SK-N-SH (cell line): ENCODE measurements around the gene HEXD. TPM values are rescaled to one million over a fixed set of nuclear protein-coding genes. Genes with fewer than 3 reads are reported as not detected.

Source experiments
- CTCF ChIA-PET: fragments of 300-600, 350-600 bp; formaldehyde crosslinking; extraction: SDS; loops from one replicate; lab custom pipeline; 2021; lab: Yijun Ruan, JAX
- POLR2A ChIA-PET: fragments of 350-600 bp; sonication (Branson Sonifier 250); formaldehyde crosslinking; extraction: SDS; loops from one replicate; lab custom pipeline; 2020; ENCODE audit warnings: antibody characterized with exemption, inconsistent platforms; lab: Yijun Ruan, JAX
- DNase-seq: peaks from one replicate; pipeline ENCODE4 v3.0.0; 2012
- H2AFZ ChIP-seq: fragments of 200-600 bp; sonication (generic); 2 replicates; pipeline ENCODE4 v1.8.1; 2016; ENCODE audit warnings: antibody characterized with exemption, mild to moderate bottlenecking, low read depth
- H3F3A ChIP-seq: fragments of 200-600 bp; sonication (generic); replicated peaks from 2 replicates; pipeline ENCODE3; 2016; ENCODE audit warnings: antibody characterized with exemption, mild to moderate bottlenecking; ENCODE audit not compliant: insufficient read depth
- H3K27ac ChIP-seq, 2 experiments: fragments of 200-500 bp in 1 of 2; fragments of 200-600 bp in 1 of 2; sonication (Bioruptor generic) in 1 of 2; sonication (generic), shearing (Covaris generic) in 1 of 2; 2 replicates each; pipeline versions ENCODE4 v1.5.1 to v1.6.1; 2014 to 2016; ENCODE audit warnings: low read depth in 2 of 2, inconsistent platforms in 1 of 2, low read length in 1 of 2, mild to moderate bottlenecking in 1 of 2, mixed read lengths in 1 of 2
- H3K27me3 ChIP-seq: fragments of 200-600 bp; sonication (generic), shearing (Covaris generic); 2 replicates; pipeline ENCODE4 v1.6.1; 2016; ENCODE audit warnings: mixed run types; ENCODE audit not compliant: insufficient read depth
- H3K36me3 ChIP-seq, 2 experiments: fragments of 200-500 bp in 1 of 2; fragments of 200-600 bp in 1 of 2; sonication (Bioruptor generic) in 1 of 2; sonication (generic) in 1 of 2; replicated peaks in 1 of 2; 2 replicates each; pipeline versions ENCODE3 to v1.5.1; 2014 to 2016; ENCODE audit warnings: low read length in 1 of 2, mild to moderate bottlenecking in 1 of 2; ENCODE audit not compliant: insufficient read depth in 2 of 2, control insufficient read depth in 1 of 2
- H3K4me1 ChIP-seq, 2 experiments: fragments of 200-500 bp in 1 of 2; fragments of 200-600 bp in 1 of 2; sonication (Bioruptor generic) in 1 of 2; sonication (generic), shearing (Covaris generic) in 1 of 2; 2 replicates each; pipeline versions ENCODE4 v1.5.1 to v1.6.1; 2014 to 2016; ENCODE audit warnings: low read depth in 1 of 2, low read length in 1 of 2, mixed run types in 1 of 2; ENCODE audit not compliant: insufficient read depth in 2 of 2, control insufficient read depth in 1 of 2
- H3K4me2 ChIP-seq: fragments of 200-600 bp; sonication (generic), shearing (Covaris generic); 2 replicates; pipeline ENCODE4 v1.6.1; 2017; ENCODE audit warnings: mixed run types
- H3K4me3 ChIP-seq, 2 experiments: fragments of 200-500 bp in 1 of 2; fragments of 200-600 bp in 1 of 2; sonication (Bioruptor generic) in 1 of 2; sonication (generic), shearing (Covaris generic) in 1 of 2; 2 replicates each; pipeline versions ENCODE4 v1.5.1 to v1.8.1; 2014 to 2016; ENCODE audit warnings: low read depth in 2 of 2, inconsistent platforms in 1 of 2, low read length in 1 of 2, mild to moderate bottlenecking in 1 of 2, mixed read lengths in 1 of 2, moderate library complexity in 1 of 2
- H3K79me2 ChIP-seq: fragments of 200-600 bp; sonication (generic); 2 replicates; pipeline ENCODE4 v1.8.1; 2017; ENCODE audit warnings: mild to moderate bottlenecking; ENCODE audit not compliant: insufficient read depth
- H3K9ac ChIP-seq: fragments of 200-600 bp; sonication (generic); 2 replicates; pipeline ENCODE4 v1.6.1; 2017; ENCODE audit warnings: mixed run types
- H3K9me2 ChIP-seq: fragments of 200-600 bp; sonication (generic); 2 replicates; pipeline ENCODE4 v1.6.1; 2017; ENCODE audit warnings: mixed run types
- H3K9me3 ChIP-seq: fragments of 200-600 bp; sonication (generic); 2 replicates; pipeline ENCODE4 v1.6.1; 2017; ENCODE audit warnings: mixed run types, mild to moderate bottlenecking, moderate library complexity
- H4K20me1 ChIP-seq: fragments of 200-600 bp; sonication (generic); 2 replicates; pipeline ENCODE4 v1.6.1; 2017; ENCODE audit warnings: mild to moderate bottlenecking, mixed run types; ENCODE audit not compliant: insufficient read depth
- FOXJ3 ChIP-seq: sonication (generic); formaldehyde crosslinking; IDR thresholded peaks from 2 replicates; pipeline ENCODE4 v1.5.1; 2020; ENCODE audit warnings: mild to moderate bottlenecking, missing genetic modification reagents
- GABPA ChIP-seq: IDR thresholded peaks from 2 replicates; pipeline ENCODE4 v1.4.0; 2012; ENCODE audit warnings: low read depth, mild to moderate bottlenecking
- NFIC ChIP-seq: IDR thresholded peaks from 2 replicates; pipeline ENCODE4 v1.4.0; 2012; ENCODE audit warnings: borderline replicate concordance
- NRF1 ChIP-seq: IDR thresholded peaks from 2 replicates; pipeline ENCODE4 v1.6.1; 2012; ENCODE audit warnings: low read depth, mild to moderate bottlenecking, low read length
- SMC3 ChIP-seq: IDR thresholded peaks from 2 replicates; pipeline ENCODE4 v1.6.1; 2012; ENCODE audit warnings: low read depth, low read length, improper control_type of control experiment
- TEAD4 ChIP-seq: IDR thresholded peaks from 2 replicates; pipeline ENCODE4 v1.4.0; 2012; ENCODE audit warnings: mild to moderate bottlenecking, borderline replicate concordance; ENCODE audit not compliant: insufficient read depth
- YY1 ChIP-seq: IDR thresholded peaks from 2 replicates; pipeline ENCODE4 v1.4.0; 2012; ENCODE audit warnings: low read depth, mild to moderate bottlenecking
- WGBS: methylation state at CpG from one replicate; pipeline ENCODE4 v1.1.6; 2017; ENCODE audit warnings: low lambda C conversion rate; 5-methylcytosine and 5-hydroxymethylcytosine counted together
- polyA plus RNA-seq, 3 experiments: library from polyadenylated mRNA; depleted of rRNA; stranded (reverse); fragments of >200 nt; gene quantifications; 2 replicates each; pipeline ENCODE4 v1.2.3, GENCODE V29; 2012
- TF ChIP-seq, protein P1 (sequence below): fragments of 150-350 bp; IDR thresholded peaks from 2 replicates; pipeline ENCODE4 v1.6.1; 2017; ENCODE audit warnings: antibody characterized with exemption, low read length, low read depth, borderline replicate concordance
- TF ChIP-seq, protein P2 (sequence below): fragments of 200-600 bp; sonication (generic); IDR thresholded peaks from 2 replicates; pipeline ENCODE4 v1.6.1; 2017; ENCODE audit warnings: antibody characterized with exemption, mild to moderate bottlenecking, moderate library complexity
- TF ChIP-seq, protein P3 (sequence below): IDR thresholded peaks from 2 replicates; pipeline ENCODE4; 2012

Gene HEXD
- polyA plus RNA-seq, 1 of the 3 experiments (the other 2 are of a cell fraction), result 38.8 TPM

DNA sequence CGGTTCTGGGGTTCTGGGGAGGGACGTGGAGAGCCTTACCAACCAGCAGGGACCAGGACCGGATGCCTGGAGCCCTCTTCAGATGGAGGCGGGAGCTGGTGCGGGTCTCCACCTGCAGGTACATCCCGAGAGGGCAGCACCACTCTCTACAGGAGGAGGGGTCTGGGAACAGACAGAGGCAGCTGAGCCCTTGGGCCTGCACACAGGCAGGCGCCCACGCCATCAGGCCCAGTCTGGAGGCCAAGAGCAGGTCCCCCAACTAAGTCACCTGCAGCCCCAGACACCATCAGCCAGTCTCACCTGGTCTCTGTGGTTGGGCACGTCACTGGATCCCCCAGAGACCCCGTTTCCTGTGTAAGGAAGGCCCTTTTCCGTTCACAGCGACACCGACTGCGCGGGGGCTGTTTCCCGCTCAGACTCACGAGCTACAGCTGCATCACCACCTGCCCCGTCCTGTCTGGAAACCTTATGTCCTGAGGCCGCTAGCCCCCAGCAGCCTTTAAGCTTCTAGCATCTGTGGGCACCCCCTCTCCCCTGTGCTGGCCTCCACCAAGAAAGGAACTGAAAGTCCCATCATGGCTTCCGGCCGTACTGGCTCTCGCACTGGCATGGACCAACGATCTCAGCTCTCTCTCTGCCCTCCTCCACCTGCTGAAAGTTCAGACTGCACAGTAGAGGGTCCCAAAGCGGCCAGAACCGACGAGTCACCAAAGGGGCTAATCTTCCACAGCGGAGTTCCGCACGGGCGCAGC, 31.2 kb downstream of the HEXD start:
- 0 out of 2 replicates have a peak, but pooled peaks have one; percentile 18 for TF ChIP-seq YY1
- TF ChIP-seq TEAD4, result no peak
- TF ChIP-seq, all 33 proteins: peak for 1
- Histone ChIP-seq H2AFZ (no peak overlapping the region; the same call in 1 of the 2 replicates), H4K20me1 (peaks cover 5% of the 10 kb centered on the region), H3F3A (peaks cover 6% of the 10 kb centered on the region), H3K4me2 (peak overlapping the region; percentile 96), H3K4me3 (peak overlapping the region; percentile 76 to 95), H3K27me3 (no peaks in the 10 kb centered on the region), H3K79me2 (peaks cover 43% of the 10 kb centered on the region), H3K27ac (peak overlapping the region in 1 of 2 experiments; percentile 5; a peak in 1 of 4 replicates), H3K36me3 (peaks cover 0 to 23% of the 10 kb centered on the region in 2 experiments), H3K9me3 (no peaks in the 10 kb centered on the region), H3K9me2 (no peaks in the 10 kb centered on the region), H3K4me1 (peaks cover 8 to 38% of the 10 kb centered on the region in 2 experiments; a peak in 2 of 4 replicates), H3K9ac (peak overlapping the region; percentile 94; the same call in 1 of the 2 replicates)
- ChIA-PET CTCF (no interaction called here), POLR2A (no interaction called here)
- 93% methylated on average over 27 of the region's 30 CpGs for WGBS
- peak; percentile 52 for DNase-seq

DNA sequence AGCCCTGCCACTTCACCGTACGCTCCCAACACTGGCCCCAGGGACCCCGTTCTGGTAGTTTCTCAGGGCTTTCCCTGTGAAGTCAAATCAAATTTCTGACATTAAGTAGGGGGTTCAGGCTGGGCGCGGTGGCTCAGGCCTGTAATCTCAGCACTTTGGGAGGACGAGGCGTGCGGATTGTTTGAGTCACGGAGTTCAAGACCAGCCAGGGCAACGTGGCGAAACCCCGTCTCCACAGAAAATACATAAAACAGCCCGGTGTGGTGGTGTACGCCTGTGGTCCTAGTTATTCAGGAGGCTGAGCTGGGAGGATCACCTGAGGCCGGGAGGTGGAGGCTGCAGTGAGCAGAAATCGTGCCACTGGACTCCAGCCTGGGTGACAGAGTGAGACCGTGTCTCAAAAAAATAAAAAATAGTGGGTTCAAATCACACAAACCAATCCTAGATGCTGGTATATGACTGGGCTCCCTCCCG, 31.8 kb downstream of the HEXD start:
- Histone ChIP-seq H4K20me1 (peaks cover 5% of the 10 kb centered on the region), H3K4me2 (peak overlapping the region; percentile 96), H3F3A (peaks cover 6% of the 10 kb centered on the region), H3K9ac (peak overlapping the region; percentile 94), H3K36me3 (peaks cover 0 to 17% of the 10 kb centered on the region in 2 experiments), H3K4me3 (peak overlapping the region; percentile 76 to 95), H3K4me1 (peaks cover 8 to 34% of the 10 kb centered on the region in 2 experiments; a peak in 2 of 4 replicates), H3K27ac (peak overlapping the region; percentile 65 to 88; a peak in 3 of 4 replicates), H3K79me2 (peaks cover 38% of the 10 kb centered on the region), H3K27me3 (no peaks in the 10 kb centered on the region), H3K9me2 (no peaks in the 10 kb centered on the region), H2AFZ (peak overlapping the region; percentile 75), H3K9me3 (no peaks in the 10 kb centered on the region)
- ChIA-PET POLR2A (no interaction called here), CTCF (no interaction called here)
- TF ChIP-seq TEAD4 (no peak), NFIC (no peak), YY1 (0 out of 2 replicates have a peak, but pooled peaks have one; percentile 4), NRF1 (no peak), FOXJ3 (no peak)
- WGBS, result 43% methylated on average over 18 of the region's 18 CpGs
- DNase-seq, result no peak

DNA sequence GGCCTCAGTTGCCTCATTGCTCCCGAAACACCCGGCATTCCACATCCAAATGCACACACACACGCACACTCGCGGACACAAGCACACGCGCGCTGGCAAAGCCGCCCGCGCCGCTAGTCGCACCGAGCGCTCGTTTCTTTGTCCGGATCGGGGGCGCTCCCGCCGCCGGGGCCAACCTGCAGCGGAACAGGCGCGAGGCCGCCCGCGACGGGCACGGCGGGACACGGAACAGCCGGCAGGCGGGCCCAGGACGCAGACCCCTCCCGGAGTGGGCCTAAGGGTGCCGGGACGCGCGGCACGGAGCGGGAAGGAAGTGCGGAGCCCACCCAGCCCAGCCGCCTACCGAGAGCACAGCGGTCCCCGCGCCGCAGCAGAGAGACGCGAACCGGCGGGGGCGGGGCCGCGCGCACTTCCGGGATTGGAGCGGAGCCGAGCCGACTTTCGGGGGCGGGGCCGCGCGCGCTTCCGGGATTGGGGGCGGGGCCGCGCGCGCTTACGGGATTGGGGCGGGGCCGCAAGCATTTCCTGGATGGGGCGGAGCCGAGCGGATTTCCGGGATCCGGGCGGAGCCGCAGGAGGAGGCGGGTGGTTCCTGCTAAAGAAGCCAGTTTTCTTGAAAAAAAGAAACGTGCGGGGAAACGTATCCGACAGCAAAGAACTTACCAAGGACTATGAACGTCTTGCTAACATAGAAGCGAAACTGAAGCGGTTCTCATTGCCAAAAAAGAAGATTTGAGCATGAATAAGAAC, 32.4 kb downstream of the HEXD start, which contains the start of gene CYBC1:
Gene CYBC1 (minus strand): TSS at position 396 of the 750 bp plus-strand sequence. CDS start 1,498 bp downstream, outside the sequence.
- Histone ChIP-seq H3K27ac (peak within 1 kb of the TSS; percentile 80 to 96), H4K20me1 (peaks cover 5% of the 10 kb centered on the region), H3K4me2 (peak within 1 kb of the TSS; percentile 96), H3F3A (peaks cover 6% of the 10 kb centered on the region), H3K9ac (peak within 1 kb of the TSS; percentile 94), H3K27me3 (no peaks in the 10 kb centered on the region), H3K9me3 (no peaks in the 10 kb centered on the region), H3K9me2 (no peaks in the 10 kb centered on the region), H2AFZ (peak within 1 kb of the TSS; percentile 85), H3K4me1 (peaks cover 8 to 28% of the 10 kb centered on the region in 2 experiments; a peak in 2 of 4 replicates), H3K4me3 (peak within 1 kb of the TSS; percentile 76 to 95), H3K36me3 (peaks cover 0 to 11% of the 10 kb centered on the region in 2 experiments), H3K79me2 (peaks cover 35% of the 10 kb centered on the region)
- 1% methylated on average over 67 of the region's 91 CpGs for WGBS
- CTCF ChIA-PET, result interaction anchor here (0.7 to 1.3 kb wide), 2 partner anchors 42 to 44 kb away, joined by 3 to 4 read pairs; no protein-coding TSS in a partner anchor
- DNase-seq, result peak; percentile 99
- POLR2A ChIA-PET, result interaction anchor here (0.8 kb wide), 1 partner anchor 31 kb away, joined by 6 read pairs; no protein-coding TSS in a partner anchor
- TF ChIP-seq, protein P1, sequence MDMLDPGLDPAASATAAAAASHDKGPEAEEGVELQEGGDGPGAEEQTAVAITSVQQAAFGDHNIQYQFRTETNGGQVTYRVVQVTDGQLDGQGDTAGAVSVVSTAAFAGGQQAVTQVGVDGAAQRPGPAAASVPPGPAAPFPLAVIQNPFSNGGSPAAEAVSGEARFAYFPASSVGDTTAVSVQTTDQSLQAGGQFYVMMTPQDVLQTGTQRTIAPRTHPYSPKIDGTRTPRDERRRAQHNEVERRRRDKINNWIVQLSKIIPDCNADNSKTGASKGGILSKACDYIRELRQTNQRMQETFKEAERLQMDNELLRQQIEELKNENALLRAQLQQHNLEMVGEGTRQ, result no peak
- TF ChIP-seq, protein P2, sequence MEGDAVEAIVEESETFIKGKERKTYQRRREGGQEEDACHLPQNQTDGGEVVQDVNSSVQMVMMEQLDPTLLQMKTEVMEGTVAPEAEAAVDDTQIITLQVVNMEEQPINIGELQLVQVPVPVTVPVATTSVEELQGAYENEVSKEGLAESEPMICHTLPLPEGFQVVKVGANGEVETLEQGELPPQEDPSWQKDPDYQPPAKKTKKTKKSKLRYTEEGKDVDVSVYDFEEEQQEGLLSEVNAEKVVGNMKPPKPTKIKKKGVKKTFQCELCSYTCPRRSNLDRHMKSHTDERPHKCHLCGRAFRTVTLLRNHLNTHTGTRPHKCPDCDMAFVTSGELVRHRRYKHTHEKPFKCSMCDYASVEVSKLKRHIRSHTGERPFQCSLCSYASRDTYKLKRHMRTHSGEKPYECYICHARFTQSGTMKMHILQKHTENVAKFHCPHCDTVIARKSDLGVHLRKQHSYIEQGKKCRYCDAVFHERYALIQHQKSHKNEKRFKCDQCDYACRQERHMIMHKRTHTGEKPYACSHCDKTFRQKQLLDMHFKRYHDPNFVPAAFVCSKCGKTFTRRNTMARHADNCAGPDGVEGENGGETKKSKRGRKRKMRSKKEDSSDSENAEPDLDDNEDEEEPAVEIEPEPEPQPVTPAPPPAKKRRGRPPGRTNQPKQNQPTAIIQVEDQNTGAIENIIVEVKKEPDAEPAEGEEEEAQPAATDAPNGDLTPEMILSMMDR, result peak; percentile 17; the same call in 1 of the 2 replicates
- no peak for TF ChIP-seq TEAD4
- peak; percentile 80 for TF ChIP-seq GABPA
- TF ChIP-seq SMC3, result 0 out of 2 replicates have a peak, but pooled peaks have one; percentile 2
- TF ChIP-seq, protein P3, sequence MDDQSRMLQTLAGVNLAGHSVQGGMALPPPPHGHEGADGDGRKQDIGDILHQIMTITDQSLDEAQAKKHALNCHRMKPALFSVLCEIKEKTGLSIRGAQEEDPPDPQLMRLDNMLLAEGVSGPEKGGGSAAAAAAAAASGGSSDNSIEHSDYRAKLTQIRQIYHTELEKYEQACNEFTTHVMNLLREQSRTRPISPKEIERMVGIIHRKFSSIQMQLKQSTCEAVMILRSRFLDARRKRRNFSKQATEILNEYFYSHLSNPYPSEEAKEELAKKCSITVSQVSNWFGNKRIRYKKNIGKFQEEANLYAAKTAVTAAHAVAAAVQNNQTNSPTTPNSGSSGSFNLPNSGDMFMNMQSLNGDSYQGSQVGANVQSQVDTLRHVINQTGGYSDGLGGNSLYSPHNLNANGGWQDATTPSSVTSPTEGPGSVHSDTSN, result peak; percentile 22; the same call in 1 of the 2 replicates
